K562 (cell line): ENCODE results near the gene GLG1.

ENCODE experiments used
- CBFB ChIP-seq: sonication (generic); formaldehyde crosslinking; IDR thresholded peaks from 2 replicates; pipeline ENCODE4 v1.4.0; 2020; ENCODE audit warnings: mild to moderate bottlenecking, missing genetic modification reagents
- CEBPB ChIP-seq: fragments of 450-650 bp; IDR thresholded peaks from 2 replicates; pipeline ENCODE4 v1.6.1; 2016; ENCODE audit warnings: missing genetic modification characterization, missing compliant biosample characterization
- CTCF ChIP-seq, 3 experiments: IDR thresholded peaks in 2 of 3; conservative IDR thresholded peaks in 1 of 3; 2 replicates each; pipeline ENCODE4 v1.5.1; 2011 to 2012; ENCODE audit warnings: low read length in 3 of 3, mild to moderate bottlenecking in 3 of 3, control low read depth in 2 of 3, improper control_type of control experiment in 1 of 3, inconsistent platforms in 1 of 3, low read depth in 1 of 3, mixed read lengths in 1 of 3, moderate library complexity in 1 of 3; ENCODE audit not compliant: insufficient read depth in 2 of 3
- EZH2 ChIP-seq: IDR thresholded peaks from 2 replicates; pipeline ENCODE4 v1.6.1; 2012; ENCODE audit warnings: low read depth, mild to moderate bottlenecking, inconsistent platforms, low read length, borderline replicate concordance
- MYC ChIP-seq, 2 experiments: fragments of 250-450 bp in 1 of 2; sonication (Bioruptor Pico) in 1 of 2; IDR thresholded peaks; 2 replicates each; pipeline versions ENCODE4 v1.5.1 to v1.6.1; 2012 to 2021; ENCODE audit warnings: low read depth in 2 of 2, borderline replicate concordance in 1 of 2, improper control_type of control experiment in 1 of 2, low read length in 1 of 2, mild to moderate bottlenecking in 1 of 2, moderate library complexity in 1 of 2
- POLR2A ChIP-seq: fragments of 450-650 bp; conservative IDR thresholded peaks from 2 replicates; pipeline ENCODE4 v1.6.1; 2016
- POLR2AphosphoS5 ChIP-seq: IDR thresholded peaks from 2 replicates; pipeline ENCODE4 v1.6.1; 2011; ENCODE audit warnings: mild to moderate bottlenecking, low read depth, low read length, moderate library complexity; ENCODE audit not compliant: control insufficient read depth, insufficient read depth
- PRMT5 ChIP-seq: sonication (generic); formaldehyde crosslinking; IDR thresholded peaks from 2 replicates; pipeline ENCODE4 v1.5.0; 2020; ENCODE audit warnings: missing genetic modification reagents
- SIRT6 ChIP-seq: IDR thresholded peaks from one replicate; pipeline ENCODE4 v1.6.1; 2012; ENCODE audit warnings: low read depth, mild to moderate bottlenecking, control low read depth, inconsistent platforms, low read length, moderate library complexity
- ZBTB1 ChIP-seq: sonication (generic); formaldehyde crosslinking; IDR thresholded peaks from 2 replicates; pipeline ENCODE4 v1.8.1; 2023; ENCODE audit warnings: missing genetic modification reagents, low read depth, mild to moderate bottlenecking, borderline replicate concordance
- ZBTB49 ChIP-seq: sonication (generic); formaldehyde crosslinking; IDR thresholded peaks from 2 replicates; pipeline ENCODE4 v1.8.0; 2022; ENCODE audit warnings: missing genetic modification reagents, mild to moderate bottlenecking, borderline replicate concordance
- ZNF511 ChIP-seq: sonication (generic); formaldehyde crosslinking; IDR thresholded peaks from 2 replicates; pipeline ENCODE4 v1.8.0; 2022; ENCODE audit warnings: mild to moderate bottlenecking, missing genetic modification reagents
- TF ChIP-seq, protein P1 (sequence below), 2 experiments: fragments of 450-650 bp in 1 of 2; sonication (generic) in 1 of 2; formaldehyde crosslinking in 1 of 2; IDR thresholded peaks in 1 of 2; conservative IDR thresholded peaks in 1 of 2; 2 replicates each; pipeline versions ENCODE4 v1.6.1 to v1.8.1; 2016 to 2023; ENCODE audit warnings: mild to moderate bottlenecking in 2 of 2, moderate library complexity in 2 of 2, inconsistent platforms in 1 of 2, missing genetic modification reagents in 1 of 2

GRCh38 chr16:74605332-74605731 lies 1.6 kb downstream of the GLG1 start:
- TF ChIP-seq EZH2 (no peak), CTCF (IDR thresholded peaks at IDR 0.05 in 2 of 3, conservative IDR thresholded peaks at IDR 0.05 in 1 of 3; ENCODE audit: insufficient read depth in 2 of 3, low read depth in 1 of 3, low read length in 3 of 3) (no peak), ZNF511 (CRISPR knock-in tag) (no peak), SIRT6 (no peak), MYC (IDR thresholded peaks at IDR 0.05; ENCODE audit: low read depth, low read length) (no peak), MYC (CRISPR knock-in tag; IDR thresholded peaks at IDR 0.05; ENCODE audit: borderline replicate concordance, low read depth) (no peak), ZBTB1 (CRISPR knock-in tag) (no peak), CEBPB (no peak), POLR2AphosphoS5 (no peak), PRMT5 (CRISPR knock-in tag) (no peak), POLR2A (no peak), CBFB (CRISPR knock-in tag) (no peak), ZBTB49 (no peak)
- TF ChIP-seq, protein P1, sequence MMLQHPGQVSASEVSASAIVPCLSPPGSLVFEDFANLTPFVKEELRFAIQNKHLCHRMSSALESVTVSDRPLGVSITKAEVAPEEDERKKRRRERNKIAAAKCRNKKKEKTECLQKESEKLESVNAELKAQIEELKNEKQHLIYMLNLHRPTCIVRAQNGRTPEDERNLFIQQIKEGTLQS (IDR thresholded peaks at IDR 0.05) = no peak
- TF ChIP-seq, protein P1 (CRISPR knock-in tag; conservative IDR thresholded peaks at IDR 0.05) = no peak
